Islet precursor cell (in vitro differentiated cells): ENCODE results near the gene RYR1.
"Not testable (repeated sequence)": the region's sequence is repeated elsewhere in the genome, so short reads cannot be mapped to it uniquely, and the experiment has no call there.

Experiments used
- DNase-seq: peaks from one replicate; pipeline ENCODE4 v3.0.0-alpha.2; 2018

The RYR1 gene

GRCh38 chr19:38517980-38518379 is 84.5 kb downstream of the RYR1 start:
- not testable (repeated sequence) for DNase-seq

GRCh38 chr19:38519168-38519567 is 85.7 kb downstream of the RYR1 start:
- no peak for DNase-seq

GRCh38 chr19:38519988-38520387 is 86.5 kb downstream of the RYR1 start:
- no peak for DNase-seq

- no peak for DNase-seq
These were observed 89.4 kb downstream of the RYR1 start for GRCh38 chr19:38522915-38523314.

GRCh38 chr19:38523319-38523718 is 89.8 kb downstream of the RYR1 start:
- no peak for DNase-seq

- DNase-seq, result no peak
These were observed 90.9 kb downstream of the RYR1 start for GRCh38 chr19:38524369-38524768.

- DNase-seq, result no peak
These were observed 91.6 kb downstream of the RYR1 start for GRCh38 chr19:38524994-38525634.

GRCh38 chr19:38526430-38526829 is 92.9 kb downstream of the RYR1 start:
- DNase-seq, result no peak

- no peak for DNase-seq
These were observed 94.1 kb downstream of the RYR1 start for GRCh38 chr19:38527466-38528136.

- no peak for DNase-seq
These were observed 94.8 kb downstream of the RYR1 start for GRCh38 chr19:38528213-38528755.

- no peak for DNase-seq
These were observed 95.4 kb downstream of the RYR1 start for GRCh38 chr19:38528931-38529330.

GRCh38 chr19:38531515-38531914 is 98.0 kb downstream of the RYR1 start:
- no peak for DNase-seq

GRCh38 chr19:38532939-38533338 is 99.4 kb downstream of the RYR1 start:
- DNase-seq, result no peak

GRCh38 chr19:38534574-38534973 is 101.1 kb downstream of the RYR1 start:
- no peak for DNase-seq

GRCh38 chr19:38535212-38535611 is 101.7 kb downstream of the RYR1 start:
- no peak for DNase-seq

GRCh38 chr19:38537071-38537936 is 103.8 kb downstream of the RYR1 start:
- DNase-seq, result no peak

- no peak for DNase-seq
These were observed 104.9 kb downstream of the RYR1 start for GRCh38 chr19:38538386-38538785.

GRCh38 chr19:38538793-38539528 is 105.5 kb downstream of the RYR1 start:
- DNase-seq, result no peak

- DNase-seq, result no peak
These were observed 106.3 kb downstream of the RYR1 start for GRCh38 chr19:38539751-38540150.

GRCh38 chr19:38542040-38542439 is 108.5 kb downstream of the RYR1 start:
- DNase-seq, result no peak

GRCh38 chr19:38543286-38543806 is 109.9 kb downstream of the RYR1 start:
- no peak for DNase-seq

- peak; percentile 71 for DNase-seq
These were observed 110.5 kb downstream of the RYR1 start for GRCh38 chr19:38543807-38544568.
